Tibial nerve (tissue), 4 donors: ENCODE results near the gene SPR.

Source experiments
- CTCF ChIP-seq, 5 experiments: fragments of 200-600 bp in 3 of 5; fragments of 450-650 bp in 2 of 5; sonication (generic) in 3 of 5; IDR thresholded peaks; one replicate each; pipeline ENCODE4 v1.5.1; 2016 to 2019; ENCODE audit warnings: antibody characterized with exemption in 5 of 5, mild to moderate bottlenecking in 3 of 5, moderate library complexity in 2 of 5
- EP300 ChIP-seq, 2 donors: sonication (generic); formaldehyde crosslinking; IDR thresholded peaks; one replicate each; pipeline ENCODE4 v1.6.1; 2017; ENCODE audit warnings: antibody characterized with exemption in 2 of 2, mild to moderate bottlenecking in 1 of 2
- POLR2A ChIP-seq, 2 donors: fragments of 450-650 bp; IDR thresholded peaks; one replicate each; pipeline ENCODE4 v1.6.1; 2017; ENCODE audit warnings: antibody characterized with exemption in 2 of 2, mild to moderate bottlenecking in 2 of 2, moderate library complexity in 2 of 2

GRCh38 chr2:72843301-72843700 is 43.9 kb upstream of the SPR start:
- no peak for TF ChIP-seq EP300 (IDR thresholded peaks at IDR 0.05)
- no peak for TF ChIP-seq CTCF (IDR thresholded peaks at IDR 0.05)
- no peak for TF ChIP-seq POLR2A (IDR thresholded peaks at IDR 0.05)
